ENCODE measurements around the gene CACHD1. TPM values are rescaled to one million over a fixed set of nuclear protein-coding genes. Genes with fewer than 3 reads are reported as not detected.
A peak's percentile ranks its signal among the peaks of the same experiment; 100 is the strongest.

CACHD1 gene
- total and polyA plus RNA-seq, 7 donors: 1.1 to 5.8 (median 2.1) TPM

GRCh38 chr1:64653466-64653865 lies 183.5 kb downstream of the CACHD1 start:
- Histone ChIP-seq H3K27me3 (ENCODE audit: insufficient read depth in 3 of 3, low read length in 2 of 3) (no peaks in the 10 kb centered on the region), H3K4me1 (no peaks in the 10 kb centered on the region), H3K4me3 (no peak overlapping the region), H3K9me3 (no peaks in the 10 kb centered on the region), H3K36me3 (ENCODE audit: insufficient read depth in 1 of 2, low read depth in 1 of 2) (peaks cover 0 to 11% of the 10 kb centered on the region in 2 donors), H3K27ac (no peak overlapping the region)
- ATAC-seq: no peak
- TF ChIP-seq CTCF (IDR thresholded peaks at IDR 0.05): no peak
- intact Hi-C loops (cut with DNase I): no loop called here
- DNase-seq: no peak
- 97 to 98% (median 97%) methylated on average over 2 of the region's 2 CpGs for WGBS, 3 donors

GRCh38 chr1:64654519-64655341 lies 184.8 kb downstream of the CACHD1 start:
- Histone ChIP-seq H3K27ac (no peak overlapping the region), H3K27me3 (ENCODE audit: insufficient read depth in 3 of 3, low read length in 2 of 3) (no peaks in the 10 kb centered on the region), H3K4me3 (no peak overlapping the region), H3K36me3 (ENCODE audit: insufficient read depth in 1 of 2, low read depth in 1 of 2) (peaks cover 0 to 18% of the 10 kb centered on the region in 2 donors), H3K4me1 (no peaks in the 10 kb centered on the region), H3K9me3 (no peaks in the 10 kb centered on the region)
- WGBS, 3 donors: 65 to 74% (median 69%) methylated on average over 5 of the region's 5 CpGs
- intact Hi-C loops (cut with DNase I): loop anchor here in 1 of 2 donors (2.0 kb wide), 1 partner anchor 184 kb away; the partner anchor contains the start of gene CACHD1
- ATAC-seq (no peak), DNase-seq (no peak)
- peak; percentile 26 for TF ChIP-seq CTCF (IDR thresholded peaks at IDR 0.05)

- no peaks in the 10 kb centered on the region for H3K9me3 ChIP-seq
- no peak overlapping the region for H3K27ac ChIP-seq
- no peak for DNase-seq
- no peak overlapping the region for H3K4me3 ChIP-seq
- 73 to 89% (median 77%) methylated on average over 2 of the region's 2 CpGs for WGBS, 3 donors
- H3K27me3 ChIP-seq (ENCODE audit: insufficient read depth in 3 of 3, low read length in 2 of 3): no peaks in the 10 kb centered on the region
- ATAC-seq: no peak
- H3K4me1 ChIP-seq: no peaks in the 10 kb centered on the region
- peaks cover 0 to 18% of the 10 kb centered on the region in 2 donors for H3K36me3 ChIP-seq (ENCODE audit: insufficient read depth in 1 of 2, low read depth in 1 of 2)
- TF ChIP-seq CTCF (IDR thresholded peaks at IDR 0.05): no peak
- intact Hi-C loops (cut with DNase I): loop anchor here in 1 of 2 donors (2.0 kb wide), 1 partner anchor 185 kb away; the partner anchor contains the start of gene CACHD1
Observed at GRCh38 chr1:64655861-64656260, 185.9 kb downstream of the CACHD1 start.

- ATAC-seq: no peak
- Histone ChIP-seq H3K36me3 (ENCODE audit: insufficient read depth in 1 of 2, low read depth in 1 of 2) (peaks cover 0 to 16% of the 10 kb centered on the region in 2 donors), H3K9me3 (no peaks in the 10 kb centered on the region), H3K27me3 (ENCODE audit: insufficient read depth in 3 of 3, low read length in 2 of 3) (no peaks in the 10 kb centered on the region), H3K4me1 (no peaks in the 10 kb centered on the region), H3K27ac (no peak overlapping the region), H3K4me3 (no peak overlapping the region)
- TF ChIP-seq CTCF (IDR thresholded peaks at IDR 0.05): no peak
- no peak for DNase-seq
- WGBS, 3 donors: 76 to 78% (median 76%) methylated on average over 6 of the region's 6 CpGs
- intact Hi-C loops (cut with DNase I): no loop called here
Observed at GRCh38 chr1:64659478-64660138, 189.7 kb downstream of the CACHD1 start.
